Measurements from ENCODE around the gene PDZRN3. TPM values are rescaled to one million over a fixed set of nuclear protein-coding genes. Genes with fewer than 3 reads are reported as not detected.

Gene PDZRN3
- total RNA-seq, 1 donor from 2014 or later = 75.9 TPM

Small RNA genes lying within 50 kb of the gene (small RNA-seq; reads per million reads assigned to genes)
- not detected for gene RNU7-119P
